ENCODE measurements around the gene MYEF2.

The MYEF2 gene

GRCh38 chr15:48145923-48146322, 32.2 kb downstream of the MYEF2 start:
- no peak for DNase-seq (ENCODE audit: low spot score)

DNA sequence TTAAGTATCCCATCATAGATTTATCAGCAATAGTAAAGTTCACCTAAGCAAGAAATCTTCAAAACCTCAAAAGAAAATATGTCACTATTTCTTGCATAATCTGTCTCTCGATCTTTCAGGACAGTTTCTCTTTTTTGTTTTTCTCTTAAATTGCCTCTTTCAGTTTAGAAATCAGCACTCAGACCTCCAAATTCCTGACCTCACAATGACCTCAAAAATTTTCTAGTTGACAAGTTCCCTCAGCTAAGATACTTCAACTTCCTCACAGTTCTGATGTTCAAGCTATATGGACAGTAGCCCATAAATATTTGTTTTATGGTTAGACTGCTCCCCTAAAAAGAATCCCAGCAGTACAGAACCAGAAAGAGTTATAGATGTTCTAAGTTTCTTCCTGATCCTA, 33.2 kb downstream of the MYEF2 start:
- no peak for DNase-seq (ENCODE audit: low spot score)

GRCh38 chr15:48143856-48144255, 34.2 kb downstream of the MYEF2 start:
- no peak for DNase-seq (ENCODE audit: low spot score)

GRCh38 chr15:48132874-48133273, 45.2 kb downstream of the MYEF2 start:
- DNase-seq (ENCODE audit: low spot score) = no peak

DNA sequence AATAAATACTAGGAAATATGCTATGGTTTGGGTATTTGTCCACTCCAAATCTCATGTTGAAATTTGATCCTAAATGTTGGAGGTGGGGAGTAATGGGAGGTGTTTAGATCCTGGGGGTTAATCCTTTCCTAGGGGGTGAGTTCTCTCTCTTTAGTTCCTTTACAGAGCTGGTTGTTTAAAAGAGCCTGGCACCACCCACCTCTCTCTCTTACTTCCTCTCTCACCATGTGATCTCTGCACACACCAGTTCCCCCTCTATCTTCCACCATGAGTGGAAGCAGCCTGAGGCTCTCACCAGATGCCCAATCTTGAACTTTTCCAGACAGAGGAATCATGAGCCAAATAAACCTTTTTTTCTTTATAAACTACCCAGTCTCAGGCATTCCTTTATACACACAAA, 46.8 kb downstream of the MYEF2 start:
- DNase-seq (ENCODE audit: low spot score) = no peak

- no peak for DNase-seq (ENCODE audit: low spot score)
Measured at GRCh38 chr15:48126667-48127355, 51.3 kb downstream of the MYEF2 start.

- no peak for DNase-seq (ENCODE audit: low spot score)
Measured at GRCh38 chr15:48121849-48122248, 56.2 kb downstream of the MYEF2 start.

- no peak for DNase-seq (ENCODE audit: low spot score)
Measured at GRCh38 chr15:48120745-48121144, 57.4 kb downstream of the MYEF2 start, which contains the start of gene SLC24A5. Gene SLC24A5, plus strand, starts transcription at chr15:48120990. Its CDS starts 55 bp downstream, at chr15:48121045.

DNA sequence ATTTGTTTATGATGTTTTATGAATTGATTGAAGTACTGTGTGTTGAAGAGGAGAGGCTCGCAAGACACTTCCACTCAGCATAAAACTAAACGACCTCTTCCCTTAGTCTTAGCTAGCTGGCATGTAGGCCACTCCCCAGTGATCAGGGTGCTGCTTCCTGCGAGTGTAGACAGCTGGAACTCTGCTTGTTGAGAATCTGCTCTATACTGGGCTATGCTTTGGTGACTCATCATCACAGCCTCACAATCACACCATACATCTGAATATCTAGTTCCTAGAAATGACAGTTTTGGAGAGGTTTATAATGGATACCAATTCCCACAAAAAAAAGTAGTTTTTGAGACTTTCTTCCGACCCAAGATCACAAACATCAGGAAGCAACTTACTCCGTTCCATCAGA, 58.8 kb downstream of the MYEF2 start:
- no peak for DNase-seq (ENCODE audit: low spot score)

DNA sequence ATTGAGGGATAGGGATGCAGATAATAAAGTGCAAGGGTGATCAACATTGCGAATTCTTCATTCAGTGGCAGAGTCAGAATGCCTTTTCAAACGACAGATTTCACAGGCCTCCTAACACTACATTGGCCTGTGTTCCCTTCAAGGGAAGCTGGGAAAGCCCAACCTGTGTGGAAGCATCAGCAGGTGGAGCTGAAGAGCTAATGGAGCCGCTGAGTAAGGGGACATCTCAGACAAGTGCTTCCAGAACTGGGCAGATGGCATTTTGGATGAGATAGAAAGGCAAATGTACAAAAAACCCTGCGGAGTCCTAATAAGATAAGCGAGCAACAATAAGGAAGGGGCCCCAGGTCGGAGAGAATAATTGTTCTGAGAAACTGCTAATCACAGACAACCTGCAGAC, 65.9 kb downstream of the MYEF2 start:
- DNase-seq (ENCODE audit: low spot score) = no peak

GRCh38 chr15:48109856-48110531, 68.1 kb downstream of the MYEF2 start:
- DNase-seq (ENCODE audit: low spot score) = no peak

- no peak for DNase-seq (ENCODE audit: low spot score)
Measured at GRCh38 chr15:48109212-48109611, 68.9 kb downstream of the MYEF2 start.

DNA sequence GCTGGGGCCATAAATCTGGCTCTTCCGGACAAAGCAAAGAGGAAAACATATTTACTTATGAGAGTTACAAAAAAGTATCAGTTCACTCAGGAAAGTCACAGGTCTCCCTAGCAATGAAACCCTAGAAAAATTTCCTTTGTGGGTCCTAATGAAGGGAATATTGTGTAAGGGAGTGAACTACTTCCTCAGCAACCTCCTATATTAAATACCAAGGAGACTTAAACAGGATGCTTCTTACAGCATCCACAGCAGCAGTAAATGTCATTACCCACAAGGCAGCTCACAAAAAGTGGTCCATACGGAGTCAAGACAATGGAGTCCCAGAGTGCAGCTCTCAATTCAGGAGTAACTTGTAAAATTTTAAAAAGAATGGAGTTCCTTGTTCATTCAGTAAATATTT, 72.2 kb downstream of the MYEF2 start:
- no peak for DNase-seq (ENCODE audit: low spot score)

DNA sequence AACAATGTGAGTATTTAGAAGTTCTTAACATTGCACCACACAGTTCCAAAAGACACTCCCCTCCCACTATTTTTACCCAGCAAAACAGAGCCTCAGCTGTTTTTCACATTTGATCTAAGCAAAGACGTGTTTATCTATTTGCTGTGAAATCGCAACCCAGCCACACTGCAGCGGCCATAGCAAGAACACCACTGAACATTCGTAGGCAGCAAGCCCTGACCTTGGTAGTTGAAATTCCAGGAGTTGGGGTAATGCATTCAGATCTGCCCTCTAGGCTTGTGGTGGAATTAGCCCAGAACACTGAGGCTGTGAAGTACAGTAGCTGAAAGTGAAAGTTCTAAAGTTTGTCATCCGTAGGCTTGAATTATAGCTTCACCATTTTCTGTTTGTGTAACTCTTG, 74.4 kb downstream of the MYEF2 start:
- no peak for DNase-seq (ENCODE audit: low spot score)

GRCh38 chr15:48102167-48102566, 75.9 kb downstream of the MYEF2 start:
- no peak for DNase-seq (ENCODE audit: low spot score)

GRCh38 chr15:48101376-48101961, 76.6 kb downstream of the MYEF2 start:
- DNase-seq (ENCODE audit: low spot score) = no peak

DNA sequence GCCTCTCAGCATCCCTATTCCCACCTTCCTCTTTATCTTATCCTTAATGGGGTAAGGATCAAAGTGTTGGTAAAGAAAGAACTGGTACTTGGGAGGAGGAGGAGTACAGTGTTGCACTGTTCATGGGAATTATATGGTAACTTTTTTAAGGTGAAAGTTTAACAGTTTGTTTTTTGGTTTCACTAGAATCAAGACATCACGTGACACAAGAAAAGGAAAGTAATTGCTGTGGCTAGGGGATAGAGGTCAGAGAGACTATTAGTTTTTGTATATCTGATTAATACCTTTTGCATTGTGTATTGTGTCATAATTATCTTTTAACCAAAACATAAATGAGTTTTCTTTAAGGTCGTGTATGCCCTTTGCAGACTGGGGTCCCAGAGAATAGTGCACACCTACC, 80.8 kb downstream of the MYEF2 start:
- DNase-seq (ENCODE audit: low spot score) = no peak

- no peak for DNase-seq (ENCODE audit: low spot score)
Measured at GRCh38 chr15:48096813-48097212, 81.3 kb downstream of the MYEF2 start.

GRCh38 chr15:48096355-48096786, 81.7 kb downstream of the MYEF2 start:
- DNase-seq (ENCODE audit: low spot score) = no peak

DNA sequence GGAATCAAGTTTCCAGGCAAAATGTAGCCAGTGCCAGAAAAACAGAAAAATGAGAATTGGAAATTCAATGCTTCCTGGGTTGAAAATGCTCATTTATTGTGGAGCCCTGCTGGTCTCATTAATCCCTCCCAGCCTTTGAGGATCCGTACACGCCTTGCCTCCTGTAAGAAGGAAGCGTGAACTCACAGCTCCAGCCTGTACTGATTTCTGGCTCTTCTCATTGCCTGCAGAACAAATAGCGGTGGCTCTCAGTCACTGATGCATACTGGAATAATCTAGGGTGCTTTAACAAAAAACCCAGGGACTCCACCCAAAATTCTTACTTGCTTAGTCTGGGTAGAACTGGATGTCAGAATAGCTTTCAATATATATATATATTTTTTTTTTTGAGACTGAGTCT, 86.6 kb downstream of the MYEF2 start:
- no peak for DNase-seq (ENCODE audit: low spot score)

DNA sequence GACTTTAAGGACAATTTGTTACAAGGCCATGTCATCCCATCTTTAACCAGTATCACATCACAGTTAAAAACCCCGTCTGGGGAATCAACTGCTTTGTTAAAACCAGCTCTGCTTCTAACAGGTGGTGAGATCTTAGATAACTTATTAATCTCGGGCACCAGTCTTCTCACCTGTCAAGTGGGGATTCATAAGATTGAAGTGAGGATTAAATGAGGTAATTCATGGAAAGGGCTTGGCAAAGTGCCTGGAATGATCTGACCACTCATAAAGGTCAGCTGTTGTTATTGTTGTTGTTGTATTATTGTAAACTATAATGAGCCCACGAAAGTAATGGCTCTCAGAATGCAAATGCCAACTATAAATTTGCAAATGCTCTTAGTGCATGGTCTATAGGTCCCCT, 87.4 kb downstream of the MYEF2 start:
- no peak for DNase-seq (ENCODE audit: low spot score)

GRCh38 chr15:48090115-48090514, 88.0 kb downstream of the MYEF2 start:
- no peak for DNase-seq (ENCODE audit: low spot score)

GRCh38 chr15:48089702-48090101, 88.4 kb downstream of the MYEF2 start:
- no peak for DNase-seq (ENCODE audit: low spot score)

All from LoVo (cell line).